Skin epidermis (tissue), 12 donors: ENCODE data around the gene APOBEC2.

Experiments used
- H3K27ac ChIP-seq, 21 experiments: fragments of 200-600 bp; sonication (generic) in 11 of 21; one replicate each; pipeline ENCODE4 v1.5.0; 2020; ENCODE audit warnings: mild to moderate bottlenecking in 3 of 21, inconsistent platforms in 2 of 21, moderate library complexity in 2 of 21
- H3K4me3 ChIP-seq, 7 experiments: fragments of 200-600 bp; sonication (generic) in 2 of 7; one replicate each; pipeline ENCODE4 v1.5.0; 2020; ENCODE audit warnings: inconsistent platforms in 2 of 7, mild to moderate bottlenecking in 2 of 7, moderate library complexity in 1 of 7

Gene APOBEC2

DNA sequence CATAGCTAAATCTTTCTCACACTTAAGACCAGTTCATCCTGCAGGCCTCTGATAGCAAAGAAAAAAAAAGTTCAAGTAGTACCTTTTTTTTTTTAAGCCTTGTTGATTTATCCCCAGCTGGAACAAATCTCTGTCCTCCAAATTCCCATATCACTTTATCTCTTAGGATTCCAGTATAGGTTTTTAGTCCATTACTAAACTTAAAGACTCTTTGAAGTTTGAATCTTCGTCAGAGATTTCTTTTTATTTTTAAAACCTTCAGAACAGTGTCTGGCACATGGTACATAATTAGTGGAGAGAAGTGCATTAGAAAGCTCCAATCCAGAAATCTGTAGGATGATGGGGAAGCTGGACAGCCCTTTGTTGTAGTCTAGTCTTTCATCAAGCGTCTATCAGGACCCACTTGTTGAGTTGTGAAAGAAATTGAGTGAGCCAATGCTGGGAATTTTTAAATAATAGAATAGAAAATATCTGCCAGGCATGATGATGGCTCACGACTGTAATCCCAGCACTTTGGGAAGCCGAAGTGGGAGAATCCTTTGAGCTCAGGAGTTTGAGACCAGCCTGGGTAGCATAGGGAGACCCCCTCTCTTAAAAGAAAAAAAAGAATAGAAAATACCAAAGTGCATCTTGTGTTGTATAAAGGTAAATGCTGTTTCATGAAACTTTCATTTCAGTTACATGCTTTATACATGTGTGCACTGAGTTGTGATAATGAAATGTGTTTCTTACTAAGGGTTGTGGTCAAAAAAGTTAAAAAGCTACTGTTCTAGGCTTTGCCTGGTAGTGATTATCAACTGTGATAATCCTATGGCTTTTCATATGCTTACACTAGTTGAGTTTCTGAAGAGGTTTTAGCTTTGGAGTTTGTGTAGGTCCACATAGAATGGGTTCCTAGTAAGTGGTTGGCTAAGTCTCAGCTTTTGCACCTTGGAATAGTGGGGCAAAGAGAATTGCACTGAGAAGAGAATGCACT, 22.9 kb downstream of the APOBEC2 start:
- Histone ChIP-seq H3K27ac (peak overlapping the region in 1 of 21 experiments; percentile 99), H3K4me3 (no peak overlapping the region)

DNA sequence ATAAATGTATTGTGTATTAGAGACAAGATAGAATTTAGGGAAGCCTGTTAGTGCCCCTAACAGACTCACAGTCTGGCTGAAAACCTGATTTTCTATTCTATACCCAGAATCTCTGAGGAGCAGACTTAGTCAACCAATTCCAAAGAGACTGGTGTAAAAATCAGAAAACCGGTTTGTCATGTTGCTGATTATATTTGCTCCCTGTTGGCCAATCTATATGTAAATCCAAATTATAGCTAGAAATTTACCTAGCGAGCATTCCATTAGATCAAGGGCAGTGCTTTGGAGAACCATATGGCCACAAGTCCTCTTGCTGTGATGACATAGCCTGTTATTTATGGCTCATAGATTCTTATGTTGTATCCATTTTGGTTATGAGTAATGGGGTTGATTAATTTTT, 24.5 kb downstream of the APOBEC2 start:
- Histone ChIP-seq H3K4me3 (no peak overlapping the region), H3K27ac (no peak overlapping the region)

DNA sequence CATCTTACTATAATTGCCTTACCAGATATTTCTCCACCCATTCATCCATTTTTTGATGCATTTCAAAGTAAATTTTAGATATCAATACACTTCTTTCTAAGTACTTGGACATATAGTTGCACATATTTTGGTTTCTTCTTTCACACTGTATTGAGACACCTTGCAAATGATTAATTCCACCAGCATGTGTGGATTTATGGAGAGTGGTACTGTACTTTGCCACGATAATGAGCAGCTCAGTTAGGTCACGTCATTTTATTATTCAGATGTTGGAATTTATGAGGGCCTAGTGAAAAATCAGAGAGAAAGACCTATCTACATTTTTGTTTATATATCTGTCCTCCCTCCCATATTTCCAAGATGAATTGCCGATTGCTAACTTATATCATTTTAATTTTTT, 25.1 kb downstream of the APOBEC2 start:
- H3K27ac ChIP-seq: no peak overlapping the region

DNA sequence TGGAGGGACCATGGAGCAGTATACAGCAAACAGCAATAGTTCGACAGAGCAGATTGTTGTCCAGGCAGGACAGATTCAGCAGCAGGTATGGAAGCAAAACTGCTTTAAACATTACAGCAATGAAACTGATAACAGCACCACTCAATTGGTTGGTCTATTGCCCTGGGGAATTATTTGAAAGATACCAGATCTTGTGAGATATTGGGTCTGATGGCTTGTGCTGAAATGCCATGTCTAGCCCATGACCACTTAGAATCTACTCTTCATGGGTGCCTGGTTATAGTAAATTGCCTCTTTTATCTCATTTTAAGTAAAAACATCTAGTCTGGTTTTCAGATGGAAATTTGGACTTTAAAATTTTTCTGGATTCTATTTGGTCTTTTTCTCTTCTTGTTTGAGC, 26.1 kb downstream of the APOBEC2 start:
- Histone ChIP-seq H3K4me3 (no peak overlapping the region), H3K27ac (no peak overlapping the region)

More for the DNA sequence above, 25.1 kb downstream of the APOBEC2 start:
- H3K4me3 ChIP-seq: no peak overlapping the region

DNA sequence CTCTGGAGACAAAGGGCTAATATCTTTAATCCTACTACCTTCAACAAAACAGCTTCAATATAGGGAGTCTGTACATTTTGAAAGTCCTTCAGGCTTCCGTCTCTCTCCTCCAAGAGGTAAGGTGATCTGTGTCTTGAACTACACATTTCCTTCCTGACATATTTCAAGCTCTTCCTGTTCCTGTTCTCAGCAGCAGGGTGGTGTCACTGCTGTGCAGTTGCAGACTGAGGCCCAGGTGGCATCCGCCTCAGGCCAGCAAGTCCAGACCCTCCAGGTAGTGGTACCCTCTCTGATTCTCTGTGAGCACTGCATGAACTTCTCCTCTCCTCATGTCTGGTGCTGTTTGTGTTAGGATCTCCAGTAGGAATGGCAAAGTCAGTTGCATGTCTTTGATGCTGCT, 27.6 kb downstream of the APOBEC2 start:
- Histone ChIP-seq H3K4me3 (no peak overlapping the region), H3K27ac (peak overlapping the region in 2 of 21 experiments; percentile 18 to 55)

DNA sequence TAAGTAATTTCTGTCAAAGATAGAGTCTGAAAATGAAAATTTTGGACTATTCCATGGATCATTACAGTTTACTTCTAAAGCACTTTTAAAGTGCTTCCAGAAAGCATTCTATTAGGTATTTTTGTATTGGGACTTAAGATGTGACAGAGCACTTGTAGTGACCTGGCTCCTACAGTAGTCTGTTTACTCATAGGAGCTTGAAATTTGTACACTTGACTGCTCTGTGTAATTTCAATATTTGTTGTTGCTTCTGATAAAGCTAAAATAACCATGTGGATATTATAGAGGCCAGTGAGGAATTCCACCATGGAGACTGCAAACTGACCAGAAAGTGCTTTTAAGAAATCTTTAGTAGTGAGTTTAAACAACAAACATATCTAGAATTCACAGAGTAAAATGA, 30.1 kb downstream of the APOBEC2 start:
- no peak overlapping the region for H3K27ac ChIP-seq
- H3K4me3 ChIP-seq: no peak overlapping the region

DNA sequence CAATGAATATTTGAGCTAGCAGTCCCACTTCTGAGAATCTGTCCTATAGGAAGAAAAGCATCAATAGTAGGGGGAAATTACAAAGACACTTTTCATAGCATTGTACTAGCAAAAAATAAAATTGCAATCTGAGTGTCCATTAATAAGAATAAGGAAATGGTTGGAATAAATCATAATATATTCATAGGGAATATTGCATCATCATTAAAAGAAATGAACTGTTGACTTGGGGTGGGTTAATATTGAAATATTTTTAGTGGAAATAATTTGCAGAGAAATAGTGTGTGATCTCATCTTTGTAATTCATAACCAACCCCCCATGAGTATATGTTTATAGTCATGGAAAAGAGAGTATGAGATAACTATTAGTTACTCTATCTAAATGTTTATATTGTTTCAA, 32.2 kb downstream of the APOBEC2 start:
- no peak overlapping the region for H3K4me3 ChIP-seq
- no peak overlapping the region for H3K27ac ChIP-seq

DNA sequence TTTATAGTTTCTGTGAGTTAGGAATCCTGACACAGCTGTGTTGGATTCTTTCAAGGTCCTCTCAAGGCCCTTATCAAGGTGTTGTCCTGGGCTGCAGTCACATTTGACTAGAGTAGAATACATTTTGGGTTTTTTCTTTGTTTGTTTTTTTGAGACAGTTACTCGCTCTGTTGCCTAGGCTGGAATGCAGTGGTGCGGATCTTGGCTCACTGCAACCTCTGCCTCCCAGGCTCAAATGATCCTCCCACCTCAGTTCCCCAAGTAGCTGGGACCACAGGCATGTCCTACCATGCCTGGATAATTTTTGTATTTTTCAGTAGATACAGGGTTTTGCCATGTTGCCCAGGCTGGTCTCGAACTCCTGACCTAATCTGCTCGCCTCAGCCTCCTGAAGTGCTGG, 35.4 kb downstream of the APOBEC2 start:
- no peak overlapping the region for H3K27ac ChIP-seq

DNA sequence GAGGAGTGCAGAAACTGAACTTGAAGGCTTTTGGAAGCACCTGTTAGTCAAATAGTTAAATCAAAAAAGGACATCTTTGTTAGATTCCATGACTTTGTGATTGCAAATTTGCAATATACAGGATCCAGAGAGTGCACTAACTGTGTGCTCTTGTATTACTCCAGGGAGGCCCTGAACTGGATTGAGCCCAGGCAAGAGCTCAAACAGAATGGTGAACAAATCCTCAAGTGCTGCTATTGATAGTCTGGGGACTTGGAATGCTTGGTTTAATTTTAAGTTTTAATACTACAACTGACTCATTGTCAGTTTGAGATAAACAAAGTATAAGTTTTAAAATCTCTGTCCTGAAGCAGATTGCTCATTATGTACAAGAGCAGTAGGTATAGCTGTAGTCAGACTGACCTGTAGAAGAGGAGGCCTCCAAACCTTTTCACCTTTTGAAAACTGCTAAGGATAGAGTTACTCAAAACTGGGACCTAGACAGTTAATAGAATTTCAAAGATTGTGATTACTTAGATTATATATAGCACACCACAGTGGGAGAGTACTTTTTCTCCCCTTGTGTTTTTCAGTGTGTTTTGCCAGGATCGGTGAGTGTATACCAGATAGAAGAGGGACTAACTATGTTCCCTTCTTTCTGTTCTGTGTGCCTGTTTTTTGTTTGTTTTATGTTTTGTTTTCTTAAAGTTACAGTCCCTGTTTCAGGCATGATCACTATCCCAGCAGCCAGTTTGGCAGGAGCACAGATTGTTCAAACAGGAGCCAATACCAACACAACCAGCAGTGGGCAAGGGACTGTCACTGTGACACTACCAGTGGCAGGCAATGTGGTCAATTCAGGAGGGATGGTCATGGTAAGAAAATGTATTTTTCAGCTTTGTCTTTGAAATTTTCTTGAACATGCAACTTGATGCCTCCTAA, 38.1 kb downstream of the APOBEC2 start:
- no peak overlapping the region for H3K4me3 ChIP-seq
- H3K27ac ChIP-seq: no peak overlapping the region

More for the DNA sequence above, 35.4 kb downstream of the APOBEC2 start:
- no peak overlapping the region for H3K4me3 ChIP-seq

DNA sequence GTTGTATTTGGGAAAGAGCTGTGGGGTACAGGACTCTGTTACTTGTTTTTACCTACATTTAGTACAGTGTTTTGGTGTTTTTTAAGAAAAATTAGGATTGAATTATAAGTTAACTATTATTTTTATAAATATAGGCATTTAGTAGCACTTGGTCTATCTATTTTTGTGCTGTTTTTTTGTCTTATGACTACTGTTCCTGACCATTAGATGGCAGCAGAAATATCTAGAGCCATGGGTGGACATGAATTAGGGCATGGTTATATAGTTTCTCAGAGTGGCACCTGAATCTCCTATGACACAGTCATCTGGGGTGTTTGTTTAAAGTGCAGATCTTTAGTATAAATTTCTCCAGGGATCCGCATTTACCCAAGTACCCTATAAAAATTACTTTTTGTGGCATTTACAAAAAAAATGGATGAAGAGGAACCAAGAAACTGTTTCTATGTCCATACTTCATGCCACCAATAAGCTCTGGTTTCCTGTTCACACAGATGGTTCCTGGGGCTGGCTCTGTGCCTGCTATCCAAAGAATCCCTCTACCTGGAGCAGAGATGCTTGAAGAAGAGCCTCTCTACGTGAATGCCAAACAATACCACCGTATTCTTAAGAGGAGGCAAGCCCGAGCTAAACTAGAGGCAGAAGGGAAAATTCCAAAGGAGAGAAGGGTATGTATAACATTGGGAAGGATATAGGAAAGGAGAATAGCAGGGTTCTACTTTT, 39.6 kb downstream of the APOBEC2 start:
- H3K27ac ChIP-seq: no peak overlapping the region

DNA sequence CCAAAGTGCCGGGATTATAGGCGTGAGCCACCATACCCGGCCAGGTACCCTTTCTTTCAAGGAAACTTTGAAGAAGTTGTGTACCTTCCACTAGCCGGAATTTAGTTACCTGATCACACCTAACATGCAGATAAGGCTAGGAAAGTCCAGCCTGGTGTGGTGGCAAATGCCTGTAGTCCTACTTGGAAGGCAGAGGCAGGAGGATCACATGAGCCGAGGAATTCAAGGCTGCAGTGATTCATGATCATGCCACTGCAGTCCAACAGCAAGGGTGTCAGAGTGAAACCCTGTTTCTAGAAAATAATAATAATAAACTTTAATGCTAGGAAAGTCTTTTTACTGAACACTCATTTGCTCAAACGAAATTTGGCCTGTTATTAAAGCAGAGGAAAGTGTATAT, 40.7 kb downstream of the APOBEC2 start:
- no peak overlapping the region for H3K4me3 ChIP-seq
- no peak overlapping the region for H3K27ac ChIP-seq

More for the DNA sequence above, 39.6 kb downstream of the APOBEC2 start:
- no peak overlapping the region for H3K4me3 ChIP-seq

DNA sequence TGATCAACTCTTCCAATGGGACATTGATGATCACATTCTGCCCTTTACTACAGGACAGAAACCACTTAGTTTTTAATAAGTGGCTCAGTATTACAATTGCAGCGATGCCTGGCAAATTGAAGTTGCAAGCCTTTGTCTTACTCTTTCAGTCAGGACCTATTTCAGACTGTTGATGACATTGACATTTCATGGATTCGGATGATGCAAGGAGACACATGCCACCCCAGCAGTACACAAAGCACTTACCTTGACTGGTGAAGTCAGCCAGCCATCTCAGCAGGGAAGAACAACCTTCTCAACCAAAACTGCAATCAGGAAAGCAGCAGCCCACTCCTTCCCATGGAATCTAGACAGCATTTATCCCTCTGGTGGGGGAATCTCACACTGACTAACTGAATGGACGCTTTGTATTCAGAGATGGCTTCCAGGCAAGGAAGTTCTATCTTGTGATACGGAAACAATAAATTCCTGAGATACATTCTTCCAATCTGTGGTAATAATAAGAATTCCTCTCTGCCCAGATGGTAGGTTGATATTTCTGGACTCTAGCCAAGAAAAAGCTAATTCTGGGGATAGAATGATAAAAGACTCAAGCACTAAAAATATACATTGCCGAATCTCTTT, 44.6 kb downstream of the APOBEC2 start:
- no peak overlapping the region for H3K27ac ChIP-seq
- no peak overlapping the region for H3K4me3 ChIP-seq

DNA sequence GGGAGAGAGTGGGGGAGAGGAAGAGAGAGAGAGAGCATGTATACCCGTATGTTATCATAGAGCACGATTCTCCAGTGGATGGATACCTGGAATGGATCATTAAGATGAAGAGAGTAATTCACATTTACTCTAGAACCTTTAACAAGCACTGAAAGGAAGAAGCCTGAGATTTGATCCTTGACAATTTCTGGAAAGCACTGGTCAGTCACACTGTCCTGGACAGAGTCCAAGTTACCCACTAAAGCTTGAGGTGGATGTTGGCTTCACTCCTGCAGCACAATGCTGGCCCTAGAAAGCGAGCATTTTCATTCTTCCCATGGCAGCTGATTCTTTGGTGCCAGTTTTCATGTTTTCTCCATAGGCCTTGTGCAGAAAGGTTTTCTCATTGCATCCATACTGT, 45.4 kb downstream of the APOBEC2 start:
- H3K4me3 ChIP-seq: no peak overlapping the region
- no peak overlapping the region for H3K27ac ChIP-seq

DNA sequence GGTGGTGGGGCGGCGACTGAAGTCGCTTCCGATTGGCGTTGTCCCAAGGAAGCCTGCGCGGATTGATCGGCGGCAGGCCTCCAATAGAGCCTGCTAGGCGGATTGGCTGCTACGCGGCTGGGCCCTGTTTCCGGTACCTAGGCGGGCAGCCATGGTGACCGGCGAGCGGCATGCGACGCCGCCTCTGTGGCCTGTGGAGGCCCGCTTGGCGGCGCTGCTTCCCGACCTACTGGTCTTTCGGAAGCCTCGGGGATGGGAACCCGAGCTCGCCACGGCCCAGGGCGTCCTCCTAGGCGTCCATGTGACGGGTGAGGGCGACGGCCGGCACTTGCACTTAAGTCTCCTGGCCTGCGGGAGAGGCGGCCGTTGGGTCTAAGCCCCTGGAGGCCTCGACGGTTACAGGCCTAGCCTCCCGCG, 47.9 kb downstream of the APOBEC2 start:
- no peak overlapping the region for H3K4me3 ChIP-seq
- no peak overlapping the region for H3K27ac ChIP-seq

DNA sequence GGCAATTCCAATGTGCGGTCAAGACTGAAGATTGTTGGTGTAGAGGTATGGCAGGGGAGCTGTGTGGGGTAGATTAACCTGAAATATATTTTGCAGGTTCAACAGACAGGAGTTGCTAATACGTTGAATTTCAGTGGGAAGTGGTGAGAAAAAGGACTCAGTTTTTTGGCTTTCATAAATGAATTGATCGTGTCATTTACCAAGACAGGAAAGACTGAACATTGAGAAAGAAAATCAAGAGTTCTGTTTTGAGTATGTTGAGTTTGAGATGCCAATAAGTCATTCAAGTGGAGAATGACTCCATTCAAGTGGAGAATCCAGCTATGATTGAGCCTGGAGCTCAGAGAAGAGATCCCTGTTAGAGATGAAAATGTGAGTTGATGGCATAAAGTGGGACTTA, 50.8 kb downstream of the APOBEC2 start:
- no peak overlapping the region for H3K27ac ChIP-seq
- no peak overlapping the region for H3K4me3 ChIP-seq

DNA sequence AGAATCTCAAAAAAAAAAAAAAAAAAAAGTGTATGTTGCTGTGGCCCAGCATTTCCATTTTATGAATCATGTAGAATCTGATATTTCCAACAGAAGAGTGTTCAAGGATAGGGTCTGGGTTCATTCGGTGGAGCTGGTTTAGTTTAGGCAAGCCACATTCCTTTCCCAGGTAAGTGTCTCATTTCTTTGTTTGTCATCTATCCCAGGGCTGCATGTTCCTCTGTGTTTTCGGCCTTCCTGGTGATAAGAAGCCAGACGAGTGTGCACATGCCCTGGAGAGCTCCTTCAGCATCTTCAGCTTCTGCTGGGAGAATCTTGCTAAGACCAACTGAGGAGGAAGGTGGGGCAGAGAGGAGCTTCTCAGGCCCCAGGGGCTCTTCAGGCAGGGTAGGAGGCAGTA, 58.0 kb downstream of the APOBEC2 start:
- Histone ChIP-seq H3K4me3 (no peak overlapping the region), H3K27ac (no peak overlapping the region)
